Non-pigmented ciliary epithelial cell (primary cell): Measurements from ENCODE around the gene CDH1.

Experiments used
- DNase-seq: peaks from one replicate; pipeline ENCODE4 v3.0.0-alpha.2; 2010; ENCODE audit warnings: low read depth

CDH1 gene

DNA sequence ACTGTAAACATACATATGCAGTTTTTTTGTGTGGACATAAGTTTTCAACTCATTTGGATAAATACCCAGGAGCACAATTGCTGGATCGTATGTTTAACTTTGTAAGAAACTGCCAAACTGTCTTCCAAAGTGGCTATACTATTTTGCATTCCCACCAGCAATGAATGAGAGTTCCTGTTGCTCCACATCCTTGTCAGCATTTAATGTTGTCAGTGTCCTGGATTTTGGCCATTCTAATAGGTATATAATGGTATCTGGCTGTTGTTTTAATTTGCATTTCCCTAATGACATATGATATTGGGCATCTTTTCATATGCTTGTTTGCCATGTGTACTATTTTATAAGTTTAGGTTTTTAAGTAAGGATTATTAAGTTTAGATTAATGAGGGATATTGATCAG is 120.4 kb downstream of the CDH1 start:
- DNase-seq = no peak

DNA sequence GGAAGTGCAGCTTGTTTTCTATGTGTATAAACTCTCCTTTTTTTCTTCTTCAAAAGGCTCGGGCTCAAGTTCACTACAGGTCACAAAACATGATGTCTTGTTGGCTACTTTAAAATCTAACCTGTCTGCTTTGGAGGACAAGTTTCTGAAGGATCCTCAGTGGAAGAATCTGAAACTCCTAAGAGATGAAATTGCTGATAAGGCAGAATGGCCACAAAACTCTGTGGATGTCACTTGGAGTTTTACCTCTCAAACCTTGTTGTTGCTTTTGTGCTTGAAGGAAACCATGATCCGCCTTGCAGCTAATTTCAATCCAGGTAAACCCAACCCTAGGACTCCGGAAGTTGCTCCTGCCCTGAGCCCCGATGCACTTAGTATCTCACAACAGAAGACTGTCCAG is 122.7 kb downstream of the CDH1 start:
- no peak for DNase-seq

GRCh38 chr16:68860978-68861892 is 124.1 kb downstream of the CDH1 start:
- no peak for DNase-seq

GRCh38 chr16:68866933-68867332 is 129.8 kb downstream of the CDH1 start:
- no peak for DNase-seq

DNA sequence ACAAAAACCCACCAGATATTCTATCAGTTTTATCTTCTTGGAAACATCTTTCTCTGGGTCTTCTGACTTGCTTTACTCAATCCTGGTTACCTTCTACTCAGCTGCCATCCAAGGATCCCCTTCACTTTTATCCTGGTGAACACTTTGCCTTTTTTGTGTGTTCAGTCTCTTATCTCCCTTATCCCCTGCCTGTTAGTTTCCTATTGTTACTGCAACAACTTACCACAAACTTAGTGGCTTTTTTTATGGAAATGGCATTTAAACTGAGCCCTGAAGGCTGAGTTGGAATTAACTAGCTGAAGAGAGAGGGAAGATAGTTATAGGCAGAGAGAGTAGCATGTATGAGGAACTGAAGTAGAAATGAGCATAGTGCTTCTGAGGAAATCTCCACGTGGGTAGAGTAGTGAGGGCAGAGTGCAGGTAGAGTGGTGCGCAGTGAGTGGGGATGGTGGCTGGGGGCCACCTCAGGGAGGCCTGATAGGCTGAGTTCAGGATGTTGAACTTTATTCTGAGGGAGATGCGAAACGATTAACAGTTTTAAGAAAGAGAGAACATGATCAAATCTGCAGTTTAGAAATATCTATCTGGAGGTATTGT is 132.5 kb downstream of the CDH1 start:
- DNase-seq = no peak

- DNase-seq = no peak
These were observed 136.8 kb downstream of the CDH1 start for GRCh38 chr16:68873635-68874471.

DNA sequence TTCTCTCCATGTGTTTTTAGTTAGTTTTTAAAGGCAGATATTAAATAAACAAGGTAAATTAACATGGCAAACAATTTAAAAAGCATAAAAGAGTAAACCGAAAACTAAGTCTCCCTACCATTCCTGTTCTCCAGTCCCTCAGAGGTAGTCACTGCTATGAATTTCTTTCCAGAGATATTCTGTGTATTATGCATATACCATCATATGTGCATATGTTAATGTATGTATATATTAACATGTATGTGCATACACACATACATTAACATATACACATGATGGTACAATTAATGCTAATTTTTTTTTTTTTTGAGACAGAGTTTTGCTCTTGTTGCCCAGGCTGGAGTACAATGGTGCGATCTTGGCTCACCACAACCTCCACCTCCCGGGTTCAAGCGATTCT is 138.8 kb downstream of the CDH1 start:
- no peak for DNase-seq

- no peak for DNase-seq
These were observed 146.6 kb downstream of the CDH1 start for GRCh38 chr16:68883685-68884084.

DNA sequence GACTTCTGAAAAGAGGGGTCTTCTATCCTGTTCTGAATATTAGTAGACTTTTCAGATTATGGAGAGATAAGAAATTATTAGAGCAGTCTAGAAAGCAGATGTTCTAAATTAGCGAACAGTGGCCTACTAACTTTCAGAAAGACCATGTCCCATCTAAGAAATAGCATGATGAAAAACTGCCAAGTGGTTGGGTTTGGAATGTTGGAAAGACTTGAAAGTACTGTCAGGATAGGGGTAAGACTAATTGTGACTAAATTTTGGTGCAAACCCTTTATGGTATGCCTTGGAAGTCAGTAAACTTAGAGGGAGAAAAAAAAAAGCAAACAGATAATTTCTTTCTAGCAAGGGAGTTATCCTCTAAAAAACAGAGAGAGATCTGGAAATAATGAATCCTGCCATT is 147.3 kb downstream of the CDH1 start:
- DNase-seq = no peak
